Mesothelial cell of epicardium (in vitro differentiated cells): ENCODE results near the gene DCP2. TPM values are rescaled to one million over a fixed set of nuclear protein-coding genes. Genes with fewer than 3 reads are reported as not detected.

ENCODE experiments used
- DNase-seq, 2 experiments: peaks; one replicate each; pipeline ENCODE4 v3.0.0; 2021; ENCODE audit warnings: low spot score in 2 of 2; ENCODE audit not compliant: unreplicated experiment in 2 of 2
- H3K27ac Mint-ChIP-seq: 2 replicates; pipeline ENCODE4 v1.8.0; 2021; ENCODE audit warnings: mixed read lengths
- H3K27me3 Mint-ChIP-seq: 2 replicates; pipeline ENCODE4 v1.8.0; 2021; ENCODE audit warnings: low read depth, mixed read lengths
- H3K36me3 Mint-ChIP-seq: 2 replicates; pipeline ENCODE4 v1.8.0; 2021; ENCODE audit warnings: mixed read lengths
- H3K4me1 Mint-ChIP-seq: 2 replicates; pipeline ENCODE4 v1.8.0; 2021; ENCODE audit warnings: mixed read lengths
- H3K4me3 Mint-ChIP-seq: 2 replicates; pipeline ENCODE4 v1.8.0; 2021; ENCODE audit warnings: mild to moderate bottlenecking, moderate library complexity, mixed read lengths
- H3K9me3 Mint-ChIP-seq: 2 replicates; pipeline ENCODE4 v1.8.0; 2021; ENCODE audit warnings: mixed read lengths
- CTCF ChIP-seq: fragments of 200-600 bp; sonication (generic); IDR thresholded peaks from one replicate; pipeline ENCODE4 v1.5.0; 2021; ENCODE audit warnings: antibody characterized with exemption; ENCODE audit not compliant: unreplicated experiment
- total RNA-seq: library from RNA; stranded (reverse); gene quantifications from 3 replicates; pipeline ENCODE4 v1.2.1, GENCODE V29; 2021

DCP2 gene
- total RNA-seq, 1 donor from 2014 or later: 88.5 TPM

GRCh38 chr5:112971276-112971675 lies 5.3 kb upstream of the DCP2 start:
- H3K4me1 Mint-ChIP-seq: peaks cover 17% of the 10 kb centered on the region
- DNase-seq: no peak
- no peaks in the 10 kb centered on the region for H3K9me3 Mint-ChIP-seq
- H3K36me3 Mint-ChIP-seq: no peaks in the 10 kb centered on the region
- TF ChIP-seq CTCF: no peak
- H3K27me3 Mint-ChIP-seq: no peaks in the 10 kb centered on the region
- H3K4me3 Mint-ChIP-seq: no peak overlapping the region
- H3K27ac Mint-ChIP-seq: no peak overlapping the region

DNA sequence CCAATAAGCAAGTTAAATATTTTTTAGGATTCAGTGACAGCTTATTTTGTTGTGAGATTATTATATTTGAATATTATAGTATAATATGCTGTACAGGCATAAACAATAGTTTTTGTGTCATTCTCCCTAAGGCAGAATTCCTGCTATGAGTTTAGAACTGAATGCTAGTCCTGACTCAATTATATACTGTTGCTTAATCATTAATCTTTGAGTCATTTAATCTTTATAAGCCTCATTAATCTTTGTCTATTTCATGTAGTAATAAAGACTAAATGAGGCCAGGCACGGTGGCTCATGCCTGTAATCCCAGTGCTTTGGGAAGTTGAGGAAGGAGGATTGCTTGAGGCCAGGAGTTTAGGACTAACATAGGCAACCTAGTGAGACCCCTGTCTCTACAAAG lies 3.6 kb upstream of the DCP2 start:
- no peak for TF ChIP-seq CTCF
- H3K4me1 Mint-ChIP-seq: peaks cover 22% of the 10 kb centered on the region
- no peak for DNase-seq
- H3K27me3 Mint-ChIP-seq: no peaks in the 10 kb centered on the region
- H3K27ac Mint-ChIP-seq: no peak overlapping the region
- no peaks in the 10 kb centered on the region for H3K9me3 Mint-ChIP-seq
- H3K36me3 Mint-ChIP-seq: no peaks in the 10 kb centered on the region
- H3K4me3 Mint-ChIP-seq: no peak overlapping the region

DNA sequence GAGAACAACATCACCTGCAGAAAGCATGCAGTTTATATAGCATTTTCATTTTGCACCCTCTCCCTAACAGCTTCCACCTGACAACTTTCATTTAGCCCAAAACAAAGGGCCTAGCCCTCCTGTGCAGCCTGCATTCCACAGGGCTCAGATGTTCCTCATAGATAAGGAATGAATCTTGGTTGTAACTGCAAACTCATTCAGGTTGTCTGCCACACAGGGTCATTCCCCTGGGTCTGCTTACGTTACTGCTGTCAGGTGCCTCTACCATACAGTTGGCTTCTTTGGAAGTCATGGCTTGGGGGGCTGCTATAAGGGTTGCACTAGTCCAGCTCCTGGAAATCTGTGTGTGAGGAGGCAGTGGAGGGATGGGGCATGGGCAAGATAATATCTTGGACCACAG lies 2.7 kb upstream of the DCP2 start:
- DNase-seq: no peak
- Mint-ChIP-seq H3K36me3 (no peaks in the 10 kb centered on the region), H3K4me1 (peaks cover 27% of the 10 kb centered on the region), H3K27me3 (no peaks in the 10 kb centered on the region), H3K4me3 (no peak overlapping the region), H3K9me3 (no peaks in the 10 kb centered on the region), H3K27ac (no peak overlapping the region)
- no peak for TF ChIP-seq CTCF

DNA sequence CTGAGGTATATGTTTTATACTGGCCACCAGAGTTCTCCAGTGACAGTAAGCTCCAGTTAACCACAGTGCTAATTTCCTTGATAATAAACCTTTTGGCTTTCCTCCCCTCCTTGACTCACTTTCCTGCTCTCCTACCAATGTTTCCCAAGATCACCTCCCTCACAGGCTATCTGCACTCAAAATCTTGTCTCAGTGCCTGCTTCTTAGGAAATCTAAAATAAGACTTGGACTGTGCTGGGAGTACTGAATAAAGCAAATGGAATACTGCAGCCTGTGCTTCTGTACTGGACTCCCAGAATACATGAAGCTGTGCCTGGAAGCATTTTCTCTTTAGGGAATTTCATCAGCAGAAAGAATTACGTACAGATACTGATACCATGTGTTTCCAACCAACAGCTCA lies 1.7 kb upstream of the DCP2 start:
- H3K4me1 Mint-ChIP-seq: peaks cover 34% of the 10 kb centered on the region
- DNase-seq: no peak
- H3K36me3 Mint-ChIP-seq: no peaks in the 10 kb centered on the region
- no peak overlapping the region for H3K27ac Mint-ChIP-seq
- H3K4me3 Mint-ChIP-seq: no peak overlapping the region
- H3K27me3 Mint-ChIP-seq: no peaks in the 10 kb centered on the region
- TF ChIP-seq CTCF: no peak
- no peaks in the 10 kb centered on the region for H3K9me3 Mint-ChIP-seq

DNA sequence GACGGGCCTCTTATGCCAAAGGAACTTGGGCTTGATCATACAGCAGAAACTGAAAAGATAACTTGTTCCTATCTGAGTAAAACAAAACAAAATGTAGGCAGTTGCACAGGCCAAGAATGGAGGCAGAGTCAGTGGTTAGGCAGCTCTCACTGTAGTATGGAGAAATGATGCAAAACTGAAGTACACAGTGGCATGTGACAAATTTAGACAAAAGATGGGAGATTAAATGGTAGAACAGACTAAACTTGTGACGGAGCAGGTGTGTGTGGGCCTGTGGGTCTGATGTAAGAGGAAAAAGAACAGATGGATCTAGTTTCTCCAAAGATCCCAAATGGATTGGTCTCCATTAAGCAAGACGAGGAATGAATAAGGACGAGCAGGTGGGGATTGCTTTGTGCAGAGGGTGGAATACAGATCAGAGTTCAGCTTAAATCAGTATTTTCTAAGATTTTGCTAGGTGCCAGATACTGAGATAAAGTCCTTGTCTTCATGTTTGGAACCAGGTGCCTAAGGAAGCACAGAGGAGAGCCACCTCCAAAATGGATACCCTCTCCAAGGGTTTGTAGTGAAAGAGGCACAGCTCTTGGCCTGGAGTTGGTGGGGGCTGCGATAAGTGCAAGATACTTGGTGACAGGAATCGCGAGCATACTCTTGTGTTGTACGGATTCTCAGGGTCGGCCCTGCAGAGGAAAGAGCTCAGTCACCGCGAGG lies 722 bp upstream of the DCP2 start:
- DNase-seq: no peak
- peaks cover 42% of the 10 kb centered on the region for H3K4me1 Mint-ChIP-seq
- peak overlapping the region; percentile 94 for H3K4me3 Mint-ChIP-seq
- TF ChIP-seq CTCF: no peak
- H3K36me3 Mint-ChIP-seq: no peaks in the 10 kb centered on the region
- H3K9me3 Mint-ChIP-seq: no peaks in the 10 kb centered on the region
- peak overlapping the region; percentile 99 for H3K27ac Mint-ChIP-seq
- H3K27me3 Mint-ChIP-seq: no peaks in the 10 kb centered on the region

GRCh38 chr5:112977440-112977861 lies 853 bp downstream of the DCP2 start:
- Mint-ChIP-seq H3K27ac (peak overlapping the region; percentile 99), H3K4me1 (peaks cover 46% of the 10 kb centered on the region), H3K4me3 (peak overlapping the region; percentile 94), H3K9me3 (no peaks in the 10 kb centered on the region), H3K36me3 (peaks cover 8% of the 10 kb centered on the region), H3K27me3 (no peaks in the 10 kb centered on the region)
- no peak for DNase-seq
- TF ChIP-seq CTCF: no peak
